Body of pancreas (tissue), 4 donors: ENCODE measurements around the gene TRPM5.

Experiments used
- CTCF ChIP-seq, 7 experiments: fragments of 450-650 bp in 4 of 7; fragments of 200-600 bp in 3 of 7; sonication (generic) in 3 of 7; IDR thresholded peaks; one replicate each; pipeline ENCODE4 v1.5.1; 2016 to 2019; ENCODE audit warnings: antibody characterized with exemption in 7 of 7
- POLR2A ChIP-seq, 3 donors: fragments of 450-650 bp; IDR thresholded peaks; one replicate each; pipeline ENCODE4 v1.6.1; 2016; ENCODE audit warnings: antibody characterized with exemption in 3 of 3, mild to moderate bottlenecking in 2 of 3

- TF ChIP-seq CTCF (IDR thresholded peaks at IDR 0.05) (no peak), POLR2A (IDR thresholded peaks at IDR 0.05) (no peak)
Observed at GRCh38 chr11:2418693-2419360, 25.5 kb downstream of the TRPM5 start.
